ENCODE measurements around the gene TAC4.

TAC4 gene

GRCh38 chr17:49872754-49873377, 25.0 kb upstream of the TAC4 start:
- no peak for DNase-seq

- DNase-seq = no peak
Observed at GRCh38 chr17:49871211-49871610, 23.3 kb upstream of the TAC4 start.

- no peak for DNase-seq
Observed at GRCh38 chr17:49870298-49870697, 22.4 kb upstream of the TAC4 start.

- DNase-seq = no peak
Observed at GRCh38 chr17:49869038-49869374, 21.1 kb upstream of the TAC4 start.

- no peak for DNase-seq
Observed at GRCh38 chr17:49866882-49867413, 19.1 kb upstream of the TAC4 start.

- DNase-seq = no peak
Observed at GRCh38 chr17:49866019-49866380, 18.1 kb upstream of the TAC4 start.

GRCh38 chr17:49862781-49863331, 15.0 kb upstream of the TAC4 start:
- no peak for DNase-seq

- DNase-seq = peak; percentile 64
Observed at GRCh38 chr17:49861150-49861884, 13.4 kb upstream of the TAC4 start.

- DNase-seq = no peak
Observed at GRCh38 chr17:49859991-49860953, 12.4 kb upstream of the TAC4 start.

- DNase-seq = no peak
Observed at GRCh38 chr17:49858796-49859195, 10.9 kb upstream of the TAC4 start.

GRCh38 chr17:49854126-49854525, 6.3 kb upstream of the TAC4 start:
- no peak for DNase-seq

GRCh38 chr17:49853470-49854015, 5.7 kb upstream of the TAC4 start:
- no peak for DNase-seq

GRCh38 chr17:49851387-49852291, 3.8 kb upstream of the TAC4 start:
- DNase-seq = peak; percentile 77

- no peak for DNase-seq
Observed at GRCh38 chr17:49850772-49851386, 3.0 kb upstream of the TAC4 start.

- no peak for DNase-seq
Observed at GRCh38 chr17:49850218-49850610, 2.3 kb upstream of the TAC4 start.

- no peak for DNase-seq
Observed at GRCh38 chr17:49848739-49849138, 870 bp upstream of the TAC4 start.

GRCh38 chr17:49846938-49847712, 744 bp downstream of the TAC4 start:
- no peak for DNase-seq

- no peak for DNase-seq
Observed at GRCh38 chr17:49845321-49845720, 2.5 kb downstream of the TAC4 start.

GRCh38 chr17:49843774-49844350, 4.0 kb downstream of the TAC4 start:
- no peak for DNase-seq

- no peak for DNase-seq
Observed at GRCh38 chr17:49842846-49843245, 5.0 kb downstream of the TAC4 start.
